LNCaP clone FGC (cell line): ENCODE results near the gene TATDN3.

Source experiments
- DNase-seq: peaks from one replicate; pipeline ENCODE4 v3.0.0-alpha.2; 2011; ENCODE audit warnings: low read depth
- H3K4me3 ChIP-seq: 2 replicates; pipeline ENCODE4 v1.5.1; 2011; ENCODE audit warnings: mild to moderate bottlenecking, low read depth, low read length, control low read depth
- TF ChIP-seq, protein P1 (sequence below): IDR thresholded peaks from 2 replicates; pipeline ENCODE4 v1.5.1; 2012; ENCODE audit warnings: mild to moderate bottlenecking; ENCODE audit not compliant: control insufficient read depth, insufficient read depth; ENCODE audit errors: extremely low read depth

TATDN3 gene

DNA sequence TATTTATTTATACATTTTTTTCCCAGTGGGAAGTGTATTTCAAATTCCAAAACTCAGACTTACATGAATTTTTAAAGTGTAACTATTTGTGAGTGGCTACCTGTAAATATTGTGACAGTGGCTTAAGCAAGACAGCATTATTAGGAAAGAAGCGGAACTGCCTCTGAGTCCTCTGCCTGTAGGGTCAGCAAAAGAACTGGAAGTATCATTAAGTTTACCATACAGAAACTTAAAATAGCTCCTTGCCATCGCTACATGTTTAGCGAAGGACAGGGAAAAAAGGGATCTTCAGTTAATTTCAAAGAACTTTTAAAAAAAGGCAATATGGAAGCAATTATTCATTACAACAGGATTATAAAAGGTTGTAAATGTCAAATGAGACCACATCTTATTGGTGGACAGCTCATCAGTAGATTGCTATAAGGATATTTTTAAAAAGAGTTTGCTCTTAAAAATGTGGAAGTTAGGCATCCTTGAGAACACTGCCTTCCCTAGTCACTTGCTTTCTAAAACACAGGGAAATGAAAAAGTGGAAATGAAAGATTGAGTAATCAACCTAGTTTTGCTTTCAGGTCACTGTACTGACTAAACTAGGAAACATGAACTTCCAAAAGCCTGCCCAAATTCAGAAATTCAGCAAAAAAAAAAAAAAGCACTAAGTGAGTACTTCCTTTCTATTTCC, 39.3 kb upstream of the TATDN3 start:
- H3K4me3 ChIP-seq, result no peak overlapping the region
- TF ChIP-seq, protein P1, sequence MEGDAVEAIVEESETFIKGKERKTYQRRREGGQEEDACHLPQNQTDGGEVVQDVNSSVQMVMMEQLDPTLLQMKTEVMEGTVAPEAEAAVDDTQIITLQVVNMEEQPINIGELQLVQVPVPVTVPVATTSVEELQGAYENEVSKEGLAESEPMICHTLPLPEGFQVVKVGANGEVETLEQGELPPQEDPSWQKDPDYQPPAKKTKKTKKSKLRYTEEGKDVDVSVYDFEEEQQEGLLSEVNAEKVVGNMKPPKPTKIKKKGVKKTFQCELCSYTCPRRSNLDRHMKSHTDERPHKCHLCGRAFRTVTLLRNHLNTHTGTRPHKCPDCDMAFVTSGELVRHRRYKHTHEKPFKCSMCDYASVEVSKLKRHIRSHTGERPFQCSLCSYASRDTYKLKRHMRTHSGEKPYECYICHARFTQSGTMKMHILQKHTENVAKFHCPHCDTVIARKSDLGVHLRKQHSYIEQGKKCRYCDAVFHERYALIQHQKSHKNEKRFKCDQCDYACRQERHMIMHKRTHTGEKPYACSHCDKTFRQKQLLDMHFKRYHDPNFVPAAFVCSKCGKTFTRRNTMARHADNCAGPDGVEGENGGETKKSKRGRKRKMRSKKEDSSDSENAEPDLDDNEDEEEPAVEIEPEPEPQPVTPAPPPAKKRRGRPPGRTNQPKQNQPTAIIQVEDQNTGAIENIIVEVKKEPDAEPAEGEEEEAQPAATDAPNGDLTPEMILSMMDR, result no peak
- no peak for DNase-seq

DNA sequence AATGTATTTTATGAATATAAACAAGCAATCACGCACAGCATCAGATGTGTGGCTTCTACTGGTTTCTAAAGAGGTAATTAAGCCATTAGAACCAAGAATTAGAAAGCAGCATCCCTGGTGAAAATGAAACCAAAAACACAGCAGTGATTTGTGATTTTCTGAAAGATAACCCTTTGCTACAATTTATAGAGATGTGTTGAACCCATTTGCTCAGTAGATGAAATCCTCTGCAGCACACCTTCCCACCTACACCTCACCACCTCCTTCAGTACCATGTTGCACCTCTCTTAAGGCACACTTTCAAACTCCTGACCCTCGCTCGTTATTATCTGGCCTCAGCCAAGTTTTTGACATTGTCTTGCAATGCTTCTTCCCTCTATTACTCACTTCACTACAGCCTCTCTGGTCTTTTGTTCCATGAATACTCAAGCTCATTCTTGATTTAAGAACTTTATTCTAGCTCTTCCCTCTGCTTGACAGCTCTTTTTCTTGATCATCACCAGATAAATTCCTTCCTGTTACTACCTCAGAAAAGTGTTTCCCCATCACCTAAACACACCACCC, 38.7 kb upstream of the TATDN3 start:
- DNase-seq, result no peak
- TF ChIP-seq, protein P1, result no peak
- no peak overlapping the region for H3K4me3 ChIP-seq

DNA sequence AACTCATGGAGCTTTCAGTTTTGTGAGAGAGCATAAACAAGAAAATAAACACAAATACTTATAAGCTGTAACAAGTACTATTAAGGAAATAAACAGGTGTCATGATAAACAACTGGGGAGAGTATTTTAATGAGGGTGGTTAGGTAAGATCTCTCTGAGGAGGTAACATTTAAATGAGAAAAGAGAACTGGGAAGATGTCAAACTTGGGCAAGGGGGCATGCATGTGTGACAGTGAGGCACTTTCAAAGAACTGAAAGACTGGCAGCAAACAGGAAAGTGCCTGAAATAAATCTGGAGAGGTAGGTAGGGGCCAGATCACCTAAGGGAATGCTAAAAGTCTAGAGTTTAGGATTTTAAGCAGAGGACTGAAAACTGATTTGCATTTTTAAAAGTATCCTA, 37.9 kb upstream of the TATDN3 start:
- DNase-seq, result no peak
- TF ChIP-seq, protein P1, result no peak
- no peak overlapping the region for H3K4me3 ChIP-seq

DNA sequence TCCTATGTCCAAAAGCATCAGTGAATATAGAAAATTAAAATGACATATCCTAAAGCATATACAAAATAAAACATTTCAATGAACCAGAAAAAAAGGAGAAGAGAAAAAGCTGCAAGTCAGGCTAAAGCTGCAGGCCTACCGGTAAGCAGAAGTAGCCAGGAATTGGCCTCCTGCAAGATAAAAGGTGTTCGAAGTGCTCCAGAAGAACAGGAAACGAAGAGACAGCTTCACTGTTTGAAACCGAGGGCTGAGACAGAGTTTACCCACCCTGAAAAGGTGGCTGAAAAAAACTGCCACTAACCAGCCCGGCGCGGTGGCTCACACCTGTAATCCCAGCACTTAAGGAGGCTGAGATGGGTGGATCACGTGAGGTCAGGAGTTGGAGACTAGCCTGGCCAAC, 37.5 kb upstream of the TATDN3 start:
- no peak for DNase-seq
- H3K4me3 ChIP-seq, result no peak overlapping the region
- TF ChIP-seq, protein P1, result no peak

DNA sequence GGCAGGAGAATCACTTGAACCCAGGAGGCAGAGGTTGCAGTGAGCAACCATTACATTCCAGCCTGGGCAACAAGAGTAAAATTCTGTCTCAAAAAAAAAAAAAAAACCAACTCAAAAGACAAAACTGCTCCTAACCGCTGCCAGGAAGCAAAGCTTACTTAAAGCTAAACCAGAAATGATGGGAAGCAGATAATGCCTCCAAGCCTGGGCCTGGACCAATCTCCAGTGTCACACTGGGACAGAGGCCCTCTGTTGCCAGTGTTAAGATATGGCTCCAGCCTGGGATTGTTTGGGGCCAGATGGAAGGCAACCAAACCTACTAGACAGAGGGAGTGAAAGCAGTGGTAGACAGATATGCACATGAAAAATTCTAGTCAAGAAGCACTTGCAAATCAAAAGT, 37.0 kb upstream of the TATDN3 start:
- H3K4me3 ChIP-seq, result no peak overlapping the region

DNA sequence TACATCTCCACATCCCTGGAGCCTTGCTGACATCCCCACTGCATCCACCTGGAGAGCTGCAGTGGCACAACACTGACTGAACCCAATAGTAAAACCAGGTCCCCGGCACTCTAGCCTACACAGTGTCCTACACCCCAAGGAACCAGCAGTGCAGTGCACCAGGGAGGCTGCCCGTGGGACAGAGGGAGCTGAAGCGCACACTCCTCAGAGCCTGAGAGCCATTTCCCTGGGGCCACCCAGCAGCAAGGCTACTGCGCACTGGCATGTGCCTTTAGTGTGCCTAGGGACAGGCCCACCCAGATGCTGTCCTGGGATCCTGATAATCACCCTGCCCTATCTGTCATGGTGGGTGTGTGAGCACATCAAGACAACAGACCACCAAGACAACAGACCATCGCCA, 32.0 kb upstream of the TATDN3 start:
- TF ChIP-seq, protein P1, result no peak
- H3K4me3 ChIP-seq, result no peak overlapping the region
- DNase-seq, result no peak

More for the DNA sequence above, 37.0 kb upstream of the TATDN3 start:
- TF ChIP-seq, protein P1, result 0 out of 2 replicates have a peak, but pooled peaks have one; percentile 13
- no peak for DNase-seq
